ENCODE measurements around the gene RAB34.

Gene RAB34

GRCh38 chr17:28717578-28718332, at the start of gene RAB34:
Gene RAB34, minus strand, starts transcription at chr17:28717868. Its CDS starts 602 bp downstream, at chr17:28717266.
- peak within 1 kb of the TSS; percentile 80 for H3K4me3 ChIP-seq (ENCODE audit: low read depth, low read length)
- peak; percentile 83 for DNase-seq (ENCODE audit: low read depth)
- TF ChIP-seq CTCF (conservative IDR thresholded peaks at IDR 0.05; ENCODE audit: low read depth, low read length): no peak

GRCh38 chr17:28765038-28765437, 47.4 kb upstream of the RAB34 start:
- no peak for TF ChIP-seq CTCF (conservative IDR thresholded peaks at IDR 0.05; ENCODE audit: low read depth, low read length)
- no peak overlapping the region for H3K4me3 ChIP-seq (ENCODE audit: low read depth, low read length)
- DNase-seq (ENCODE audit: low read depth): no peak

GRCh38 chr17:28763804-28764266, 46.2 kb upstream of the RAB34 start:
- peak; percentile 83 for DNase-seq (ENCODE audit: low read depth)
- TF ChIP-seq CTCF (conservative IDR thresholded peaks at IDR 0.05; ENCODE audit: low read depth, low read length): peak; percentile 85

GRCh38 chr17:28763137-28763799, 45.6 kb upstream of the RAB34 start:
- TF ChIP-seq CTCF (conservative IDR thresholded peaks at IDR 0.05; ENCODE audit: low read depth, low read length): no peak
- H3K4me3 ChIP-seq (ENCODE audit: low read depth, low read length): no peak overlapping the region
- no peak for DNase-seq (ENCODE audit: low read depth)

More at GRCh38 chr17:28763804-28764266, 46.2 kb upstream of the RAB34 start:
- no peak overlapping the region for H3K4me3 ChIP-seq (ENCODE audit: low read depth, low read length)

- H3K4me3 ChIP-seq (ENCODE audit: low read depth, low read length): no peak overlapping the region
- peak; percentile 74 for DNase-seq (ENCODE audit: low read depth)
- TF ChIP-seq CTCF (conservative IDR thresholded peaks at IDR 0.05; ENCODE audit: low read depth, low read length): no peak
These were observed 43.2 kb upstream of the RAB34 start for GRCh38 chr17:28760601-28761562.

- no peak for TF ChIP-seq CTCF (conservative IDR thresholded peaks at IDR 0.05; ENCODE audit: low read depth, low read length)
- no peak for DNase-seq (ENCODE audit: low read depth)
- no peak overlapping the region for H3K4me3 ChIP-seq (ENCODE audit: low read depth, low read length)
These were observed 41.7 kb upstream of the RAB34 start for GRCh38 chr17:28759256-28759865.
